Lung (tissue), 12 donors: ENCODE data around the gene TNIK. TPM values are rescaled to one million over a fixed set of nuclear protein-coding genes. Genes with fewer than 3 reads are reported as not detected.

Experiments
- ATAC-seq: fragments of 200-7000 bp; cut with Tn5 transposase; one replicate; pipeline ENCODE4 v1.9.1; 2020; ENCODE audit warnings: moderate number of reproducible peaks; ENCODE audit not compliant: insufficient read depth, low FRiP score
- DNase-seq, 3 donors: peaks; one replicate each; pipeline ENCODE4 v3.0.0-alpha.2; 2013 to 2017
- H3K27ac ChIP-seq, 2 donors: one replicate each; pipeline ENCODE4 v1.5.1; 2013; ENCODE audit warnings: mild to moderate bottlenecking in 2 of 2, moderate library complexity in 2 of 2, control low read depth in 1 of 2, inconsistent platforms in 1 of 2, low read depth in 1 of 2, low read length in 1 of 2
- H3K27me3 ChIP-seq, 3 donors: one replicate each; pipeline ENCODE4 v1.5.1; 2013; ENCODE audit warnings: low read length in 2 of 3; ENCODE audit not compliant: control insufficient read depth in 3 of 3, insufficient read depth in 3 of 3
- H3K36me3 ChIP-seq, 4 donors: one replicate each; pipeline ENCODE4 v1.5.1; 2013; ENCODE audit warnings: low read length in 4 of 4, mild to moderate bottlenecking in 1 of 4, moderate library complexity in 1 of 4; ENCODE audit not compliant: control insufficient read depth in 4 of 4, insufficient read depth in 4 of 4
- H3K4me1 ChIP-seq, 5 donors: one replicate each; pipeline ENCODE4 v1.5.1; 2013; ENCODE audit warnings: low read length in 5 of 5, mild to moderate bottlenecking in 2 of 5, moderate library complexity in 1 of 5; ENCODE audit not compliant: control insufficient read depth in 5 of 5, insufficient read depth in 5 of 5
- H3K4me3 ChIP-seq: one replicate; pipeline ENCODE4 v1.5.1; 2013; ENCODE audit warnings: mild to moderate bottlenecking, control low read depth, moderate library complexity
- H3K9ac ChIP-seq, 2 donors: one replicate each; pipeline ENCODE4 v1.5.1; 2013; ENCODE audit warnings: low read length in 2 of 2, control low read depth in 1 of 2; ENCODE audit not compliant: insufficient read depth in 1 of 2
- H3K9me3 ChIP-seq, 4 donors: one replicate each; pipeline ENCODE4 v1.5.1; 2013; ENCODE audit warnings: low read length in 3 of 4, mild to moderate bottlenecking in 1 of 4, moderate library complexity in 1 of 4; ENCODE audit not compliant: control insufficient read depth in 4 of 4, insufficient read depth in 3 of 4
- WGBS, 2 donors: extraction: QIAGEN DNeasy Blood & Tissue Kit; methylation state at CpG; one replicate each; pipeline ENCODE4 v1.1.7; 2013; 5-methylcytosine and 5-hydroxymethylcytosine counted together
- polyA plus RNA-seq, 2 donors: library from polyadenylated mRNA; stranded (reverse); fragments of 200-250 nt; gene quantifications; one replicate each; pipeline ENCODE4 v1.2.1, GENCODE V29; 2013
- total RNA-seq, 2 donors: library from RNA; depleted of rRNA in 1 of 2; stranded (reverse); fragments of >200 nt in 1 of 2; gene quantifications; one replicate each; pipeline ENCODE4 v1.2.1, GENCODE V29; 2014 to 2021
- TF ChIP-seq, protein P1 (sequence below): IDR thresholded peaks from 2 replicates; pipeline ENCODE4 v1.5.1; 2012; ENCODE audit warnings: mild to moderate bottlenecking; ENCODE audit errors: control extremely low read depth, extremely low read depth
- donor health status: control.
- donor health status: control.
- donor health status: Bipolar disorder and iron deficiency.
- donor health status: healthy.
- donor health status: DM: yes; HTN: yes; CAD: no.

The TNIK gene
- total and polyA plus RNA-seq, 4 donors = 9.4 to 36.3 (median 14.3) TPM

DNA sequence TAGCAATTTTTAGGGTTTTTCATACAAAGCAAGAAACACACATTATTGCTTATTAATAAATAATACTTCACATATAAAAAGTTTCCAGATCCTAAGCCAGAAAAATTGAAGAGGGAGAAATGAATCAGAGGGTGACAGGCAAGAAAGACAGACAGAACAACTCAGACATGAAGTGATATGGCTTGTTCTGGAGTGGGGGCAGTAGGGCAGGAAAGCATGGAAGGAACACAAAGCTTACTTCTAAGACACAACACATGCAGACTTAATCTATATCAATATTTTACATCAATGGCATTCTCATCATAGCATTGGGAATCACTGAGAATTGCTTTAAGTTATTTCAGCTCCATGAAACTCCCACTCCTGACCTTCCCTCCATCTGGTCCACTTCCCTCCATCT lies 24.4 kb downstream of the TNIK start:
- Histone ChIP-seq H3K4me1 (peaks cover 0 to 15% (median 0%) of the 10 kb centered on the region in 5 donors), H3K27me3 (no peaks in the 10 kb centered on the region), H3K27ac (no peak overlapping the region), H3K9ac (no peak overlapping the region), H3K36me3 (no peaks in the 10 kb centered on the region), H3K4me3 (no peak overlapping the region), H3K9me3 (no peaks in the 10 kb centered on the region)
- DNase-seq (no peak), ATAC-seq (no peak)
- TF ChIP-seq, protein P1, sequence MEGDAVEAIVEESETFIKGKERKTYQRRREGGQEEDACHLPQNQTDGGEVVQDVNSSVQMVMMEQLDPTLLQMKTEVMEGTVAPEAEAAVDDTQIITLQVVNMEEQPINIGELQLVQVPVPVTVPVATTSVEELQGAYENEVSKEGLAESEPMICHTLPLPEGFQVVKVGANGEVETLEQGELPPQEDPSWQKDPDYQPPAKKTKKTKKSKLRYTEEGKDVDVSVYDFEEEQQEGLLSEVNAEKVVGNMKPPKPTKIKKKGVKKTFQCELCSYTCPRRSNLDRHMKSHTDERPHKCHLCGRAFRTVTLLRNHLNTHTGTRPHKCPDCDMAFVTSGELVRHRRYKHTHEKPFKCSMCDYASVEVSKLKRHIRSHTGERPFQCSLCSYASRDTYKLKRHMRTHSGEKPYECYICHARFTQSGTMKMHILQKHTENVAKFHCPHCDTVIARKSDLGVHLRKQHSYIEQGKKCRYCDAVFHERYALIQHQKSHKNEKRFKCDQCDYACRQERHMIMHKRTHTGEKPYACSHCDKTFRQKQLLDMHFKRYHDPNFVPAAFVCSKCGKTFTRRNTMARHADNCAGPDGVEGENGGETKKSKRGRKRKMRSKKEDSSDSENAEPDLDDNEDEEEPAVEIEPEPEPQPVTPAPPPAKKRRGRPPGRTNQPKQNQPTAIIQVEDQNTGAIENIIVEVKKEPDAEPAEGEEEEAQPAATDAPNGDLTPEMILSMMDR = no peak

DNA sequence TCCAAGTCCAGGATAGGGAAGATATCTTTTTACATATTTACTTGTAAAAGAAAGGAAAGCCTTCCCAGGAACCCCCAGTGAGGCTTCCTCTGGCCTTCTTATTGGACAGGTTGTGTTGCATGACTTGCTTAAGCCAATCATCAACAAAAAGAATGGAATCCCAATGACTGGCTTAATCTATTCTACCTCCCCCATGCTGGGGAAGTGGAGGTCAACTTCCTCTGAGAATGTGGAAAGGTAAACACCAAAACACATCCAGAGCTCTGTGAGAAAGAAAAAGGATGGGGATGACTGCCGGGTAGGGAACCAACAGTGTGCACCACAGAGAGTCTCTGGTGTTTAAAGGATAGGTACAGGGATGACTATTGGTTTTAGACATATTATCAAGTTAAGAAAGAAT lies 25.1 kb downstream of the TNIK start:
- WGBS, 2 donors = 83 to 88% methylated on average over 1 of the region's 1 CpG
- Histone ChIP-seq H3K9me3 (no peaks in the 10 kb centered on the region), H3K9ac (no peak overlapping the region), H3K27me3 (no peaks in the 10 kb centered on the region), H3K36me3 (no peaks in the 10 kb centered on the region), H3K27ac (no peak overlapping the region), H3K4me3 (no peak overlapping the region), H3K4me1 (peaks cover 0 to 15% (median 0%) of the 10 kb centered on the region in 5 donors)
- TF ChIP-seq, protein P1 = no peak
- ATAC-seq (no peak), DNase-seq (no peak)

DNA sequence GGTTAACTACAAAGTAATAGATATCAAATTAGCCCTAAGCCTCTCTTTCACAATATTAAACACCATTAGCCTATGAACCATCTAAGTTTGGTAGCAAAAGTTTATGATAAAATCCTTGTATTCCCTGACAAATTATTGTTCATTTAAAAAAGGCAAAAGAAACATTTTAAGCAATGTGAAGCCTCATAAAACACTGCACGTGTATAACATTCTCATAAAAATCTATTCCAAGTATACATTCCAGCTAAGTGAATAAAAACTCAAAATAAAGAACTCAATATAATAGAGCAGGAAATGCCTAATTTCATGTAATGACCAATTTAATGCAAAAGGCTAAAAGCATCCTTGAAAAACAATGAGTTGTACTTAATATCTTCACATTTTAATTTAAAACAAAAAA lies 27.7 kb downstream of the TNIK start:
- Histone ChIP-seq H3K27me3 (no peaks in the 10 kb centered on the region), H3K36me3 (no peaks in the 10 kb centered on the region), H3K27ac (no peak overlapping the region), H3K9me3 (no peaks in the 10 kb centered on the region), H3K4me3 (no peak overlapping the region), H3K9ac (no peak overlapping the region), H3K4me1 (peaks cover 0 to 14% (median 0%) of the 10 kb centered on the region in 5 donors)
- DNase-seq (no peak), ATAC-seq (no peak)
- WGBS, 2 donors = 78 to 85% methylated on average over 1 of the region's 1 CpG
- TF ChIP-seq, protein P1 = no peak

DNA sequence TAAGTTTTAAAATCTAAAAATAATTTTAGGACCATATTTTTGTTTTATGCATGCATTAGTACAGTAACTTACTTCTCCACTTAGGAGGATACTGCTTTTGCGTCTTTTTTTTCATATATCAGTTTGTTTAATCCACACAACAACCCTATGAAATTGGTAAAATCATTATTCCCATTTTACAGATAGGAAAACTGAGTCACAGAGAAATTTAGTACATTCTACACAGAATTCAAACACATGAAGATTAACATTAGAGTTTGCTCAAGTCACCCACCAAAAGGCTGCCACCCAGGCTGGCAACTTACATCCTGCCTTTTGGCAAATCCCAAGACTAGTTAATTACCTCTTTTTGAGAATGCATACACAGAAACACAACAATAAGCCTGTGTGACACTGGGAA lies 28.7 kb downstream of the TNIK start:
- ATAC-seq = no peak

More for the DNA sequence above, 28.7 kb downstream of the TNIK start:
- Histone ChIP-seq H3K4me1 (peaks cover 0 to 14% (median 0%) of the 10 kb centered on the region in 5 donors), H3K9ac (no peak overlapping the region), H3K27ac (no peak overlapping the region), H3K27me3 (no peaks in the 10 kb centered on the region), H3K4me3 (no peak overlapping the region), H3K36me3 (no peaks in the 10 kb centered on the region), H3K9me3 (no peaks in the 10 kb centered on the region)
- TF ChIP-seq, protein P1 = no peak
- no peak for DNase-seq
- 90 to 100% methylated on average over 1 of the region's 1 CpG for WGBS, 2 donors
